ENCODE measurements around the gene THOC1.
"Not testable (repeated sequence)": the region's sequence is repeated elsewhere in the genome, so short reads cannot be mapped to it uniquely, and the experiment has no call there.

Gene THOC1, protein sequence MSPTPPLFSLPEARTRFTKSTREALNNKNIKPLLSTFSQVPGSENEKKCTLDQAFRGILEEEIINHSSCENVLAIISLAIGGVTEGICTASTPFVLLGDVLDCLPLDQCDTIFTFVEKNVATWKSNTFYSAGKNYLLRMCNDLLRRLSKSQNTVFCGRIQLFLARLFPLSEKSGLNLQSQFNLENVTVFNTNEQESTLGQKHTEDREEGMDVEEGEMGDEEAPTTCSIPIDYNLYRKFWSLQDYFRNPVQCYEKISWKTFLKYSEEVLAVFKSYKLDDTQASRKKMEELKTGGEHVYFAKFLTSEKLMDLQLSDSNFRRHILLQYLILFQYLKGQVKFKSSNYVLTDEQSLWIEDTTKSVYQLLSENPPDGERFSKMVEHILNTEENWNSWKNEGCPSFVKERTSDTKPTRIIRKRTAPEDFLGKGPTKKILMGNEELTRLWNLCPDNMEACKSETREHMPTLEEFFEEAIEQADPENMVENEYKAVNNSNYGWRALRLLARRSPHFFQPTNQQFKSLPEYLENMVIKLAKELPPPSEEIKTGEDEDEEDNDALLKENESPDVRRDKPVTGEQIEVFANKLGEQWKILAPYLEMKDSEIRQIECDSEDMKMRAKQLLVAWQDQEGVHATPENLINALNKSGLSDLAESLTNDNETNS

DNA sequence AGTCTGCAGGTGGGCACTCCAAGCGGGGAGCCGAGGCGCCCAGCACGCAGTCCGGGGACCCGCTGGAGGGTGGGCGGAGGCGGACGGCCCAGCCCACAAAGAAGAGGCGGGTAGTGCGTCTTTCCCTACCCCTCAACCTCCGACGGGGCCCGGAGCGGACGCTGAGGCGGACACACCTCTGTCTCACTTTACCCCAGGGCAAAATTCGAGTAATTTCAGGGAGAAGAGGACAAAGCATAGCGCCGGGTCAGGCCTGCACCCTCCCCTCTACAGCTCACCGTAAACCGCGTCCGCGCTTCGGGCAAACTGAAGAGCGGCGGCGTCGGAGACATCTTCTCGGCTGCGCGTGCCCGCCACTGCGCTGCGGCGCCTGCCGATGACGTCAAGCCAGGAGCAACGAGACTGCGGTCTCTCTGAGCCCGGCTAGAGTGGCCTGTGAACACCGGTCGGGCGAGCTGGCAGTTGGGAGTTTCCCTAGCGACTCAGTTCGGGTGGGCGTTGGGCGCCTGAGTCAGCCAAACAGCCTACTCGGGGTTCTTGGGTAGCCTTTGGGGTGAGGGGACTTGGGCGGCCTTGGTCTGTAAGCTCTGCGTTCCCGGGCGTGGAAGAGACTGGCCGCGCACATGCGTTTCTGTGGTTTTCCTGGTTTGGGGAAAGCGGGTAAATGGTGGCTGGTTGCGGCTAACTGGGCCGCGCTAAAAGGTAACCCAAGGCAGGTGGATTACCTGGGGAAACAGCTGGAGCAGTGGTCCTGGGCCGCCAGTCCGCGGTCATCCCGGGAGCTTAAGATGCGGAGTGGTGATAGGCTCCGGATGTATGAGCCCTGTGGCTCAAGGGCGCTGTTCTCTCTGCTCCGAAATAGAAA is at the start of gene THOC1:
Gene THOC1 (minus strand): TSS at position 360 of the 865 bp plus-strand sequence. CDS start 28 bp downstream, at position 332.
- peak; percentile 87 for DNase-seq (ENCODE audit: low read depth)

DNA sequence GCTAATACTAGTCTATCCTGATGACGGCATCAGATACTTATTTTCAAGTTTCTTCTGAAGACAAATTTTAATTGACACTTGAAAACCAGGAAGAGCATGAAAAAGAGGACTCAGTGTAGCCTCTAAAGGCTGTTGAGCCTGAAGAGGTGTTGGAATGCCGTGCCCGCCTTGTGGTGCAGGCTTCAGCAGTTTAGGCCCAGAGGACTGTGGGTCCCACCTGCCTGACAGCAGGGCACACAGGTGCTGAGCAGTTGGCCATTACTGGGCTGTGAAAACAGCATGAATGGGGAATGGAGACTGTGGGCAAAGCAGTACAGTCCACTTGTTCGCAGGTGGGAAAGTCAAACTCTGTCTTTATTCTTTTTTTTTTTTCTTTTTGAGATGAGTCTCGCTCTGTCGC is 49.8 kb upstream of the THOC1 start:
- DNase-seq (ENCODE audit: low read depth): no peak

DNA sequence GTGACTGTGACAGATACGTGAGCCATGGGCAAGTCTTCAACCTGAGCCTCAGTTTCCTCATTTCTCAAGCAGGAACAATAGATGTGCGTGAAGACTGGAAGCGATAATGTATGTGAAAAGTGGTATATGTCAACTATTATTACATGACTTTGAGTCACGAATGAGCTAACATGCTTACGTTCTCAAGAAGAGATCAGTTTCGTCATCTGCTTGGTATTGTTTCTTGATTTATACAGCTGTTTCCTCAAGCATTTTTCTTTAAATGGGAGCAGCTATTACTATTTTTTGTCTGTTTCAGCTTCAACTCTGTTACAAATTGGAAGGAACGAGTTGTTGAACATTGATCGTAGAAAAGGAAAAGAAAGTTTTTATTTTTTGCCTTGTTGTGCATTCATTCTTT is 48.5 kb upstream of the THOC1 start:
- peak; percentile 21 for DNase-seq (ENCODE audit: low read depth)

DNA sequence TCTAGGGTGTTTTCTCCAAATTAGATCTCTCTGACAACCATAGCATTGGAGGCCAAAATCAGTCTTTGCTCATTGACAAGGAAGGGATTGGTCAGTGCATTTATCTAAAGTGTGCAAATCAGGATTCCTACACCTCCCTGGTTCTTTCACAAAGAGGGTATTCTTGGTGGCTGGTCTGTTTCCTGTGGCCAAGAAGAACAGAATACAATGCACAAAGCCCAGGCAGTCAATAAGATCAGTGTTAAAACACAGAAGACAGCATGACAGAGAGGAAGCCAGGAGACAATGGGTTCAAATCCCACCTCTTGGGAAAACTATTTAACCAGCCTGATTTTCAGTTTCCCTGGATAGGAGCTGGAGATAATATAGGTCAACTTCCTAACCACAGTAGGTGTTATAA is 46.1 kb upstream of the THOC1 start:
- no peak for DNase-seq (ENCODE audit: low read depth)

DNA sequence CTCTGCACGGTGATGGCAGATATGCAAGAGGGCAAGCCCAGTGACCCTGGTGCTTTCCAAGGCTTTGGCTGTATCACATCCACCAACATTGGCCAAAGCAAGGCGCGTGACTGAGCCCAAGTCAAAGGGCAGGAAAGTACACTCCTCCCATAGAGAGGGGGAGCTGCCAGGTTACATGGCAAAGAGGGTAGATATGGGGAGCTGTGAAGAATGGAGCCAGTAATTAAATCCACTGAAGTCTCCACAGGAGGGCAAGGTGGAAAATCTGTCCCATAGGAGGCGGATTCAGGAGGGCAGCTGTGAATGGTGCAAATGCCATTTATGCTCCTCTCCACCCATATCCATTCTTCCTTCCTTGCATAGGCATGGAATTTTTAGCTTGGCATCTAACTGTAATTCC is 44.6 kb upstream of the THOC1 start:
- DNase-seq (ENCODE audit: low read depth): no peak

DNA sequence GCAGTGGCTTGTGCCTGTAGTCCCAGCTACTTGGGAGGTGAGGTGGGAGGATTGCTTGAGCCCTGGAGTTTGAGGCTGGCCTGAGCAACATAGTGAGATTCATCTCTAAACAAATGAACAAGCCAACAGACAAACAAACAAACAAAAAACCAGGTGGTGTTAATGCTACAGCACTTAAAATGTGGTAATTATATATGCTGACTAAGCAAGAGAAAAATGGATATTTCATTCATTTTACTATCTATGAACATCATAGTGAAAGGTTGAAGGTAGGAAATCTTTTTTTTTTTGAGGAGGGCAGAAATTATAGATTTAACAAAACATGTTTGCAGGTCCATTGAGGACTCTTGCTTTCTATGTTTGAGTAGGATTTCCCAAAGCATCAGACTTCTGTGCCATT is 42.2 kb upstream of the THOC1 start:
- DNase-seq (ENCODE audit: low read depth): no peak

DNA sequence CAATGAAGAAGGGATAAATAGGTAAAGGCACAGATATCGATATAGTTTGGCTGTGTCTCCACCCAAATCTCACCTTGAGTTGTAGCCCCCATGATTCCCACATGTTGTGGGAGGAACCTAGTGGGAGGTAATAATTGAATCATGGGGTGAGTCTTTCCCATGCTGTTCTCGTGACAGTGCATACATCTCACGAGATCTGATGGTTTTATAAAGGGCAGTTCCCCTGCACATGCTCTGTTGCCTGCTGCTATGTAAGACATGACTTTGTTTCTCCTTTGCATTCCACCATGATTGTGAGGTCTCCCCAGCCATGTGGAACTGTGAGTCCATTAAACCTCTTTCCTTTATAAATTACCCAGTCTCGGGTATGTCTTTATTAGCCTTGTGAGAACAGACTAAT is 40.2 kb upstream of the THOC1 start:
- DNase-seq (ENCODE audit: low read depth): not testable (repeated sequence)

DNA sequence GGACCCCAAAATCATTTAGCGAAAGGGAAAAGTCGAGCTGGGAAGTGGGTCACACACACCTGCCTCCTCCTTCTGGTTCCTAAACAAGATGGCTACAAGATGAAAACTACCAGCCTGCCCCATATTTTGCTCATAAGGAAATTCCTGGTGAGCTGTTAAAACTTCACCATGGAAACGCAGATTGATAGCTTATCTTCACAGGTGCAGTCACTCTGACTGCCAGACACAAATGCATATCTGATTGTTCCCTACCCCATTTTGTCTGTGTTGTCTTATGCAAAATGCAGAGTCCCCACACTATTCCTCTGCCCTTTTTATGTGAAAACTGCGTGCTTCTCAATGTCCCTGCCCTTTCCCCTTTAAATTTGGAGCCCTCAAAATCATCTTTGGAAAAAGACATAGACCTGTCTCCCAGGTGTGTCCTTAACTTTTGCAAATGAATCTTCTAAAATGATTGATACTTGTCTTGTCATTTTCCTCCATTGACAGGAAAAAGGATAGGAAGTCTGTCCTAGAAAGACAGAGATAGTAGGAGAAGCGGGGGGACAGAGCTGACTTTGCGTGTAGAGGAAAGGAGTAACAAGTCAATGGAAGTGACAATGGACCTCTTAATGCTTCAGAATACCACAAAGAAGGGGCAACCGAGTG is 38.9 kb upstream of the THOC1 start:
- no peak for DNase-seq (ENCODE audit: low read depth)

DNA sequence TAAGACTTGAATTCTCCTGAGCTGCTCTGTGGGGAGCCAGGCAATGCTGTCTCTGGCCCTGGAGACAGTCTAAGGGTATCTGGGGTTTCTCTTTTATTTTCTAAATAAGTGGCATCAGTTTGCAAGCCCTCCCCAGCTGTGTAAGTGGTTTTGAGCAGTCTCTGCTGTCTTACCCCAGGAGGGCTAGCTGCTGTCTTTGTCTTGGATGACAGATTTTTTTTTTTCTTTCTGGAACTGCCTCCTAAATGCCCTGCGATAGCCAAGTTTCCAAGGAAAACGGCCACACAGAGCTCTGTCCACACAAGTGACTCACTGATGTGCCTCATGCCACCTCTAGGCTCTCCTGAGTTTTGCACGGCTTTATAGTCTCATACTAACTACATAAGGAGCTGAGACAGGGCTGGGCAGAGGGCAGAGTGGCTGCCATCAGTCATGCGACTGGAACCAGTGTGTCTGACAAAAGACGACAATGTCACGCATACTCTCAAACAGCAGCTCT is 37.2 kb upstream of the THOC1 start:
- peak; percentile 15 for DNase-seq (ENCODE audit: low read depth)

DNA sequence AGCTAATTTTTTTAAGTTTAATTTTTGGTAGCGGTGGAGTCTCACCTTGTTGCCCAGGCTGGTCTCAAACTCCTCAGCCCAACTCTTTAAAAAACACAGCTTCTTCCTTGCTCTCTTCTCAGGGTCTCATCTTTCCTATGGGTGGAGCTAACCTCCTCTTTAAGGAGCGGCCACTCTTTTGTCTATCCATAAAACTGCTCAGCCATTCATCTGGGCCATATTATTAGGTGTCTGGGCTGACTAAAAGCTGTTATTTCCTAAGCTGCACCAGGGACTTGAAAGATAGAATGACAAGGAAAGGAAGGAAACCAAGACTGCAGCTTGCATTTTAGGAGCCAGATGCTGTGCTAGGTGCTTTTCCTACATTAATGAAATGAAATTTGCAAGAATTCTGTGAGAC is 35.8 kb upstream of the THOC1 start:
- no peak for DNase-seq (ENCODE audit: low read depth)

DNA sequence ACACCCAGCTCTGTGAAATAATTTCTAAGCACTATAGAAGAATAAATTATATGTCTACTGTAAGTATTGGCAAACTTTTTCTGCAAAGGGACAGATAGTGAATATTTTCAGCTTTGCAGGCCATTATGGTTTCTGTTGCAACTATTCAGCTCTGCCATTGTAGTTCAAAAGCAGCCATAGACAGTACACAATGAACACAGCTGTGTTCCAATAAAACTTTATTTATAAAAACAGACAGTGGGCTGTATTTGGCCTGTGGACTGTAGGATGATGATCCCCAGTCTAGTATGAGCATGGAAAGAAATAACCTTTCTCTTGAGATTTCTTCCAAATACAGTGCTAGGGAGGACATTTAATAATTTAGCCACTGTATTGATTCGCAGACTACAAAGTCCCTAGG is 35.2 kb upstream of the THOC1 start:
- DNase-seq (ENCODE audit: low read depth): no peak

DNA sequence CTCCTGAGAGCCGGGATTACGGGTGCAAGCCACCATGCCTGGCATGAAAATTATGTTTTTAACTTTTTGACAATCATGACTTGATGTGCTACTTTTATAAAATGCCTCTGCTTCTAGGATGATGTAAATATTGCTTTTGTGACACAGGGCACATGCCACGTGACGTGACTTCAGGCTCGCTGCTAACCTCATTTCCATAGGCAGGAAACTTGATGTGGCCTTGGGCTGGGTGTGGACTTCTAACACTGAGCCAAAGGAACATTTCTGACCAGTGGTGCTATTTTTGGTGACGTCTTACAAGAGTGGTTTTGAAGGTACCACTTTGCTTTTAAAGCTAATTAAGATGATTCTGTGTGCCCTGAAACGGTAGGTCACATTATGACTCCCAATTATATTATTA is 34.2 kb upstream of the THOC1 start:
- DNase-seq (ENCODE audit: low read depth): no peak

DNA sequence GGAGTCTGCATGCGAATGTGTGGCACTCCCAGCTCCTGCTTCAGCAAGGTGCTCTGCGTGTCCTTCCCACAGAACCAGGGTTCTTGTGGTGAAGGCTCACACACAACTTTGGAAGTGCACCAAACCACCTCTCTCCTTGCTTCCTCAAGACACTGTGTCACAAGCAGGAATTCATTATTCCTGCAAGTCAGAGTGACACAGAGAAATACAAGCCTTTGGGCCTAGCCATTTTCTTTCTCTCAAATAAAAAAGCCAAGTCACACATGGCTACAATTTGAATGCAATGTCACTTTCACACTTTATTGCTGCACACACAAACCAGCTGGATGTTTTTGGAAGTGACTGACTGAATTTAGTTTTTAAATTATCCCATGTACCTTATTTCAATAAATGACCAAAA is 30.1 kb upstream of the THOC1 start:
- no peak for DNase-seq (ENCODE audit: low read depth)

DNA sequence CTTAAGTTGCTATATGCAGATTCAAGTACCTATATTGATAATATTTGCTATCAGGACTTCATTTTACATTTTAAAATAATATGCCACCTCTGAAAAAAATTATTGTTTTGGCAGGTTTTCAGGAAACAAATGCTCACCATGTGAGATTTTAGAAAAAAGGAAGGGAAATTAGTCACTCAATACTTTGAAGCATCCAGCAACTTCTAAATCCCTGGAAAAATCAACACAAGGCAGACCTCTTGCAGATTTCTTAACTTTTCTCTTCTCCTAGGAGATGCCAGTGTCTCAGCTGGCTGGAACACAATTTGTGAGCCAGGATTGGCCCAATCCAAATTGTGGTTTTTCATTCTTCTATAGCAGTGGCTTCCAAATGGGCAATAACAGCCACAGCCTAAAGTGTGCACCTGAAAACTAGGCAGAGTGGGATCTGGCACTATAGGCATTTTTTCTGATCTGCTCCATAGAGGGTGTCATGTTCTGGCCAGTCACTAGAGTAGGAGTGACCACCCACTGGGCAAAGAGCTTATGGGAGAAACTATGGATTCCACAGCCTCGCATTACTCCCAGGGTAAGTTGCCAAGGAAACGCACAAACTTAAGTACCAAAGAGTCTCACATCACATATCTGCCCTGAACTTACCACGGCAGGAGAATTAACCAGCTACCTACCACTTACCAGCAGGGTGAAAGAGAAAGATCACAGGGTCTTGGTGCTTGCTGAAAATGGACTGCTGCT is 28.1 kb upstream of the THOC1 start:
- DNase-seq (ENCODE audit: low read depth): peak; percentile 72

DNA sequence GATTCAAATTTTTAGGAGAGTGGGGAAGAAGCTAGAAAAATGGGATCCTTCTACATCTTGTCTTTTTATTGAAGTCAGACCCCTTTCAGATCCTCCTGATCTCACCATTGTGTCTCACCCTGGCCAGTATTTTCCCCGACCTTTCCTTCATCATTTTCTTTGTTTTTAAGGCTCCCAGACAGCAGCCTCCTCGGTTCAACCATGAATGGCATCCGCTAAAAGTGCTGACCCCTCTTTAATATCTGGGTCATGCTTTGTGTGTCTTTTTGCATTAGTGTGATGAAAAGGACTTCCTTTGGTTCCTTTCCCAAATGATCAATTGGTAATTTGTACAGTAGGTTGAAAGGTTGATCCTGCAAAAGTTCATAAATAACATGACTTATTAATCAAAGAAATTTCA is 26.7 kb upstream of the THOC1 start:
- DNase-seq (ENCODE audit: low read depth): no peak

DNA sequence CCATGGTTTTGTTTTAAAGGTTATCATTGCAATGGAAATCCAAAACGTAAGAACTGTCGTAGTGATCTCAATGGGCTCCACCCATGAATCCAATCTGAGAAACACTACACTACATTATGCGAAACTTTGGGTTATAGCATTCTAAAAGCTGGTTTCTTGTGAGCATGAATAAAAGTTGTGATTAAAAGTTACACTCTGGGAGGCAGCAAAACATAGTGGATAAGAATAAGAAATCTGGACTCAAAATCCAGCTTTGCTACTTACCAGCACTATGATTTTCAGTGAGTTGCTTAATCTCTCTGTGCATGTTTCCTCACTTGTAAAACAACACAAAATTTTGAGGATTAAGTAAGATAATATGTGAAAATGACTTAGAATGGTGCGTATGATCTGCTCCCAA is 25.7 kb upstream of the THOC1 start:
- DNase-seq (ENCODE audit: low read depth): peak; percentile 62

DNA sequence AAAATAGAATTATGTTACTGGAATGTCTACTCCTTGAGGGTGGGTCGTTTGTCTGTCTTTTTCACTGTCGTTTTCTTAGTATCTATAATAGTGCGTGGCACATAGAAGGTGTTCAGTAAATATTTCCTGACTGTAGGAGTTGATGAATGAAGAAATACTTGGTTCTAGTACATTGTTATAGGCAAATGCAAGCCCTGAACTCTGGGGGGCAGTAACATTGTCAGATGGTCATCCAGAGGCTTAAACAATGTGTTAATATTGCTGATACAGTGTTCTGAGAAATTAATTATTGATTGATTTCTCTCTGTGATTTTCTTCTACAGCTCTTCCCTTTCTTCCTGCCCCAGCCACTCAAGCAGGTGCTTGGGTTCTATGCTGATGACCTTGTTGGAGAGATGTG is 24.4 kb upstream of the THOC1 start:
- DNase-seq (ENCODE audit: low read depth): no peak

DNA sequence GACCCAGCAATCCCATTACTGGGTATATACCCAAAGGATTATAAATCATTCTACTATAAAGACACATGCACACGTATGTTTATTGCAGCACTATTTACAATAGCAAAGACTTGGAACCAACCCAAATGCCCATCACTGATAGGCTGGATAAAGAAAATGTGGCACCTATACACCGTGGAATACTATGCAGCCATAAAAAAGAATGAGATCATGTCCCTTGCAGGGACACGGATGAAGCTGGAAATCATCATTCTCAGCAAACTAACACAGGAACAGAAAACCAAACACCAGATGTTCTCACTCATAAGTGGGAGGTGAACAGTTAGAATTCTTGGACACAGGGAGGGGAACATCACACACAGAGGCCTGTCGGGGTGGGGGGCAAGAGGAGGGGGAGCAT is 22.1 kb upstream of the THOC1 start:
- not testable (repeated sequence) for DNase-seq (ENCODE audit: low read depth)

DNA sequence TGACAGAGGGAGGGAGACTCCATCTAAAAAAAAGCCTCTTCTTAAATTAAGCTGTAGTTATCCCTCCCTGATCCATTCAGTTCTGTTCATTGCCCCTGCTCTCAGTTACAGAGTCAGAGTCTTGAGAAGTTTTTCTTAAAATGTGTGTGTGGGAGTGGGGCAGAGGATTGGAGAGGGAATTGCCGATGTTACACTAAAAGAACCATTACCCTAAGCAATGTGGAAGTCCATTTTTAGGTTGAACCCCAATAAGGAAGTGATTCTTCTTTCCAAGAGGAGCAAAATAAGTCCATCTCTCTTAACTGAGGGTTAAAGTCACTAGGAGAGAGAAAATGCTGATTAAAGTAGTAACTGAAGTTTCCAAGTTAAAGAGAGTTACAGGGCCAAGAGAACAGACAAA is 21.2 kb upstream of the THOC1 start:
- DNase-seq (ENCODE audit: low read depth): no peak

DNA sequence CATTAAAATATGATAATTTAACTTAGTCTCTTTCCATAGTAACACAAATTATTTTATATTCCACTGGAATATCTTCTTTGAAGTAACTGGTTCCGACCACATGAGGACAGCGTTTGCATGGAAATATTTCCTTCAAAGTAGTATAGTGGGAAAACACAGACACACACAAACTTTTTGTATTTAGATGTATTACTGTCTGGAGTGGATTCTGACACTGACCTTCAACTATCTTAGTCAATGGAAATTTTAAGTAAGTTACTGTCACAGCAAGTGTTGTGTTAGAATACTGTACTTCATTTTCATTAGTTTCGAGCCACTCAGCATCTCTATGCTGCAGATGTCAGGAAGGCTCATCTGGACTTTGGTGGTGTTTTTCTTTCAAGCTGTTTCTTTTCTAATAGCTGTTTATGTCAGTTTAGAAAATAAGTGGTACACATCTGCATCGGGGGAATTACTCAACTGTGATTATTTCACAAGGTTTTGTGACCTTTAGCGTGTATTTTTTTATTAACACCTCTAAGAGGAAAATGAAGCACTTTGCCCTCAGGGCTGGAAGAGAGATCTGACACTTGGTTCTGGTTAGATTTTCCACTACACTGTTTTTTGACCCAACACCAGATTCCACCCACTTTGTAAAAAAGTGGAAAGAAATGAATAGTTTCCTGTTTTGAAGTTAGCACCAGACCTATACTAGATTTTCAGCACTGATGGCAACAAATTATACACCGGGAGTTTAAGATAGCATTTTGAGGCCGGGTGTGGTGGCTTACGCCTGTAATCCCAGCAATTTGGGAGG is 18.9 kb upstream of the THOC1 start:
- DNase-seq (ENCODE audit: low read depth): peak; percentile 21

DNA sequence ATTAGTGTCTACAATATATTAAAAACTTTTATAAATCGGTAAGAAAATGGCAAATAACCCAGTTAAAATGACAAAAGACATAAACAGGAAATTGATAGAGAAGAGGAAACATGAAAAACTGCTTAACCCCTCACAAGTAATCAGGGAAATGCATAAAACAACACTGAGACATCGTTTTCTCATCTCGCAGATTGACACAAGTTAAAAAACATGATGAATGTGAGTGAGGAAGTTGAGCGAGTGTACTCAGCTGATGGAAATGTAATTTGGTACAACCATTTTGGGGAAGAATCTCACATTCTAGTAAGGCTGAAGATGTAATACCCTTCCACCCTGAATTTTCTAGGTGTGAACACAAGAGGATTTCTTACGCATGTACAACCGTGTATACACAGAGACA is 18.0 kb upstream of the THOC1 start:
- no peak for DNase-seq (ENCODE audit: low read depth)

All from fibroblast of gingiva (primary cell).